HG02759 (cell line): ENCODE measurements around the gene PARD3.
"Not testable (repeated sequence)": the region's sequence is repeated elsewhere in the genome, so short reads cannot be mapped to it uniquely, and the experiment has no call there.

Source experiments
- ATAC-seq: cut with Tn5 transposase; IDR thresholded peaks from one replicate; pipeline ENCODE4 v1.9.1; 2021; ENCODE audit warnings: mild to moderate bottlenecking, moderate library complexity; ENCODE audit not compliant: unreplicated experiment

The PARD3 gene

DNA sequence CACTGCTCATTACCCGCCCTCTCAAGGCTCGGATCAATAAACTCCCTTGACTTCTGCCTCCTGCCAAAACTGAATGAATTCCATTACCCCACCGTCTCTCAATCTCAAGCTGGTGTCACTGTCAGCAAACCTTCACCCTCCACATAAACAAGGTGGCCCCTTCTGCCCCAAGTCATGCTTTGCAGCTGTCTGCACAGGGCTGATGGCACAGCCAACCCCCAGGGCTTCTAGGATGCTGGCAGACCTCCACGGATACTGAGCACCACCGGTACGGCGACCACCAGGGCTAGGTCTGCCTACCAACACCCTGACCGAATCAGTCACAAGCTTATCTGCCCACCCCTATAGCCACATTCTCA lies 46.1 kb downstream of the PARD3 start:
- no peak for ATAC-seq

DNA sequence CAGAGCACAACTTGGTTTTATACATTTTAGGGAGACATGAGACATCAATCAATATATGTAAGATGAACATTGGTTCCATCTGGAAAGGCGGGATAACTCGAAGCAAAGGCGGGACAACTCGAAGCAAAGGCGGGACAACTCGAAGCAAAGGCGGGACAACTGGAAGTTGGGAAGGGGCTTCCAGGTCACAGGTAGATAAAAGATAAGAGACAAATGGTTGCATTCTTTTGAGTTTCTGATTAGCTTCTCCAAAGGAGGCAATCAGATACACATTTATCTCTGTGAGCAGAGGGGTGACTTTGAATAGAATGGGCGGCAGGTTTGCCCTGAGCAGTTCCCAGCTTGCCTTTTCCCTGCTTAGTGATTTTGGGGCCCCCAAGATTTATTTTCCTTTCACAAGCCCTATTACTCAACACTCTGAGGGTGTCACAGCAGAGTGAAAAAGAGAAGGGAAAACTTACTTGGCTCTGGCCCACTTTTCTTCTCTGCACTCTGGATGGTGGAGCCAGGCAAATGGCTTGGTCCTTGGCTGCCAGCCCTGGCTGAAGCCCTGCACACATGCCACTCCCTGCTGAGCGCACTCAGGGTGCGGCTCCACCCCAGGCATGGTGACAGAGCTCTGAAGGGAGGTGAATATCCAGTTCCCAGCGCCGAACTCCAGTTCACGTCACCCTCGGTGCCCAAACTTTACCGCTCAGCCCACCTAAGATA lies 46.7 kb downstream of the PARD3 start:
- ATAC-seq: no peak

DNA sequence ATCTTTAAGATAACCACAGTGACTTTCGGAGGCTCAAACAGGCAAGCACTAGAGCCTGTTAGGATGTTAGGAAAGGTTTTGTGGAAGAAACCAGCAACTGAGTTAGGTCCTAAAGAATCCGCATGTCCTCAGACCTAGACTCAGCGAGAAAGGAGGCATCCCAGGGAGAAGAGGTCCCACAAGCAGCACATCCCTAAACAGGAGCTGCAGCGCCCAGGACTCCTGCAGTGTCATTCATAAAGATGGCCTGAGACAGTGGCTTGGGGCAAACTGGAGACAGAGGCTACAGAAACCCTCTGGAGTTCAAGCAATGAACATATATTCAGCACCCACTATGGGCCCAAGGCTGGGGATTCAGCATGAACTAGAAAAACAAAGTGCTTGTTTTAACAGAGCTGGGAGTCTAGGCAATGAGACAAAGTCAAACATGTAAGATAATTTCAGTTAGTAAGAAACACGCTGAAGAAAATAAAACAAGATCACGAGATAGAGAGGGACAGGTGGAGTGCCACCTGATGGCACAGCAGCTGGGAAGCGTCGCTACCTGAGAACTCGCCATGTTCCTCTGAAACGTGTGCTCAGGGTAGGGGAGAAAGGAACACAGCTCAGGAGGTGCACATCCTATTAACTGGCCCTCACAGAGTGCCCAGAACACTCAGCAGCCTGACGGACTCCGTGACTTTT lies 48.1 kb downstream of the PARD3 start:
- no peak for ATAC-seq

DNA sequence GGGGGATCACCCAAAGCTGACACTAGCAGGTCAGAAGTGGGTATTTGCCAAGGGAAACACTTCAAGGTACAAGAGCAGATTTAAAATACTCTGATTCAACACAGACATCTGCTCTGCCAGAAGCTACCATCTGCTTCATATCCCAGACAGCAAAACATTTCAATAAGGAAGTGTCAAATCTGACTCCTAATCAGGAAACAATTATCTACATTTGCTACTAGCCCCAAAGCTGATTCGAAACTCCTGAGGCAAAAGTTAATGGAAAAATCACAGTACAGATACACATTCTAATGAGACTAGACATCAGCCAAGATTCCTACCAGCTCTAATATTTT lies 48.9 kb downstream of the PARD3 start:
- no peak for ATAC-seq

DNA sequence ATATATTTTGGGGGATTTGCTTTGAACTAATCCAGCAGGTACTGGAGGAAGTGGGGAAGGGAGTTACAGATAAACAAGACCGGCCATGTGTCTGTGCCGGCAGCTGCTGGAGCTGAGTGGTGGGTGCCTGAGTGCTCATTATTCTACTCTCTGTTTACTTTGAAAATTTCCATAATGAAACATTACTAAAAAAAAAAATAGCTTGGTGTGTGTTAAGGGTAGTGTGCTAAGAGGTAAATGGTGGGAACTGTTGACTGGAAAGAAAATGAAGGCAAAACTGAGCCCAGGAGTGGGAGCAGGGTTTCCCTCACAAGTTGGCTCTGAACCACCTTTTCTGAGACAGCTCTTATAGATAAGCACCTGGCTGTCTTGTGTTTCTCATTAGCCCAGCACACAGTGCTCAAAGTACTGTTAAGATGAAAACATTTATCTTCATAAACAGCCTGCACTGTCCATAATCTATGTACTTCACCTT lies 50.6 kb downstream of the PARD3 start:
- ATAC-seq: no peak

DNA sequence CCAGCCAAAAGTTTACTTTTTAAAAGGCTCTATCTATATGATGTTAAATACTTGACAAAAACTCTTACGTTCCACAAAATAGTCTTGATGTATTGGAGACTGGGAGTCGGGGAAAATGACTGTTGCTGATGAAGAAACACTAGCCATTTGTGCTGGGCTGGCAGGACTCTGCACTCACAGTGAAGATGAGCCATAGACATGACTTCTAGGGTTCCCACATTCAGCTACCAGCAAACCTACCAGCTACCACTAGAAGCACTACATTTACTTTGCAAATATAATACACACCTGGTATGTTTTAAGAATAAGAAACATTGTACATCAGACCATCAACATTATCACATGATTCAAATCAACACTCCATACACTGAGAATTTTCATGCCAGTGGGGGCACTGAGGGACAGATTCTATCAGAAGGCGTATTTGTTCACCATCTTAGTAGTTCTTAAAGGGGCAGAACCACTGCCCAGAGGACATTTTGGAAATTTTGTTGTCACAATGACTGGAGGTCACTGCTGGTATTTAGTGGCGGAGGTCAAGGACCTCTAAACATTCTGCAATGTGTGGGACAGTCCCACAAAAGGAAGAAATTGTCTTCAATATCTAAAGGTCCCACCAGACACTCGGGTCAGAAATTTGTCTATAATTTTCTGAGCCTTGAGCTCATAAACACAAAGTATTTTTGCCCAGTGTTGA lies 52.3 kb downstream of the PARD3 start:
- ATAC-seq: no peak

DNA sequence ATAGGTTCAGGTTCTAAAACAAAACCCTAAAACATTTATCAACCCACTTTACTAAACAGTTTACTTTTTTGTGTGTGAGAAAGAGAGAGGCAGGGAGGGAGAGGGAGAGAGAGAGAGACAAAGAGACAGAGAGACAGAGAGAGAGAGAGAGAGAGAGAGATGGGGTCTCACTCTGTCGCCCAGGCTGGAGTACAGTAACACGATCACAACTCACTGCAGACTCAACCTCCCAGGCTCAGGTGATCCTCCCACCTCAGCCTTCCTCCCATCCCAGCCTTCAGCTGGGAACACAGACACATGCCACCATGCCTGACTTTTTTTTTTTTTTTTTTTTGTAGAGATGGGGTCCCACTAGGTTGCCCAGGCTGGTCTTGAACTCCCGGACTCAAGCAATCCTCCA lies 52.9 kb downstream of the PARD3 start:
- ATAC-seq: no peak

DNA sequence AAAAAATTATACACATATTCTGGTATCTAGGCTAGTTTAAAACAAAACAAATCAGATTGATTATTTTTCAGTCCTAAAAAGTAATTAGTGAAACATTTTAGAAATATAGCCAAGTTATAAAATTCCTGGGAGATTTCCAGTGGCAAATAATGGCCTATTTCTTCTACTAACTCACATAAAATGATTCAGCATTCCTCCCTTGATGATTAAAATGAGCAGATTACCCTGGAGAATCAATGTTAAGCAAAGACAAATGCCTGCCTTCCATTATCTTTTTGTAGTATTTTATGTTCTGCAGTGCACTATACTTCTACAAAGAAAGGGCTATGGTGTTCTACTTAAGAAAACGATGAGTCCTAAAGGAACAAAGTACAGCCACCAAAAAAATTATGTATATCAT lies 53.6 kb downstream of the PARD3 start:
- ATAC-seq: no peak

DNA sequence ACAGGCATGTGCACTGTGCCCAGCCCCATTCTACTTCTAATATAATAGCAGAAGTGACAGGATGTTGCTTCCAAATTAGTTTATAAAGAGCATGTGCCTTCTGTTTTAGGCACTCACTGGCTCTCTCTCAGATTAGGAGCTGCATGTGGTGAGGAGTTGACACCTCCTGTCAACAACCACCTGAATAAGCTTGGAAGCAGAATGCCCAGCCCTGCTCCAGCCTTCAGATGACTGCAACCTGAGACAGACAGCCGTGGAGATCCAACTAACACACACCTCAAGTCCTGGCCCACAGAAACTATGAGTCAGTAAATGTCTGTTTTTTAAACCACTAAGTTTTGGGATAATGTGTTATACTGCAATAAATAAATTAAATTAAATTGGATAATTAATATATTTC lies 54.5 kb downstream of the PARD3 start:
- ATAC-seq: no peak

DNA sequence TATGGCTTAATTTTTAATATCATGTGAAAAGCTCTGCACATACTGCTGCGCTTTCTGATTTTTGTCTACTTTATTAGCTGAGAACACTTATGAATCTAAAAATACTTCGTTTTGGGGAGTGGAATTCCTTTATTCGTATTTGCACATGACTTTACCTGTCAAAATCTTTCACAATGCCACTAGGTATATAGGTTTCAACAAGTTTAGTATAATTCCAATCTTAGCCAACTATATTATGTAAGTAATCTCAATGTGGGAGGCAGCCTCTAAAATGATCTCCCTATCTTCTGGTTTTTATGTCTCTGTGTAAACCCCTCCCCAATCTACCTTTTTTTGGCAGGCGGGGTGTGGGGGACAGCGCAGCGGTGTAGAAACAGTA lies 55.3 kb downstream of the PARD3 start:
- no peak for ATAC-seq

DNA sequence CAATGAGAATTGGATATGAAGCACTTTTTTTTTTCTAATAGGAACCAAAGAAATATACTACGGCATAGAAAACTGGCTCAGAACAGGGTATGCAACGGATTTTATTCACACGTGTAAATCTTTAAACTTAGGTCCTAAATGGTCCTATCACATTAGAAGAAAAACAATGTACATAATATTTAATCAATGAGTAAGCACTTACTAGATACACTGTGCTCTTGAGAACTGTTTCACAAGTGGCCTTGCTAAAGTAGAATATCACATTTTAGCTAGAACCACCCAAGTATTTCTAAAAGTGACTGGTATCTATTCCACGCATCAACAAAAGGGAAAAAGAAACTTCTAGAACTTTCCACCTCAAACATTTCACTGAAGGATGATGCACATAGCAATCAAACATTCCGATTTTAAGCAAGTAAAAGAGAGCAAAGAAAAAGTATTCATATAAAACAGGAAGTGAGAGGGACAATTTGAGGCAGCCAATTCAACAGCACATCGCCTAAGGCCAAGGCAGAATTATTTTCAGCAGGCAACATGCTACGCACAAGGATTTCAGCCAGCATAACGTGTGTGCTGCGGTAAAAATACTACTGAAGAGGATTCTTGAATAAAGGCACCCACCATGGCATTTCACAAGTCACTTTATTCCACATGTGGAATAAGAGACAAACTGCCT lies 55.8 kb downstream of the PARD3 start:
- no peak for ATAC-seq

DNA sequence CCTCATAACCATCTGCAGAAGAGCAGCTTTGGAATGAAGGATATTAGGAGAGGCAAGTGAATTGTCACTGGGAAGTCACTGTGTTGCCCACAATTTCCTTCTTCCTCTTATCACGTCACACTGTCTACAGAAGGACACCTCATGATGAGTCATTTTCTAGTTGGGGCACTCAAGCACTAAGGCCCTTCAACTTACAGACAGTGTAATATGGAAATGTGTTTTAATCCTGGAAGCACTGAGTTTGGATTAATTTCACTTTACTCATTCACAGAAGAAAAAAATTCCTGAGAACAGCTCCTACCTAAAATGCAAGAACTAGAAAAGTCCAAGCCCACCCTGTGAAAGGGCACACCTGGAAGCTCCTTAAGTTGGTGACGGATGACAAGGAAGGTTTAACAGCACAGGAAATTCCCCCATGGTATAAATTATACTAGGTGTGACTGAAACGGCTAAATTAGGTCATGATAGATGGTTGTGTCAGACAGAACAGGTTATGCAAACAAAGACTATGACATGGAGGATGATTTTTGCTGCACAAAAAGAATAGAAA lies 56.6 kb downstream of the PARD3 start:
- ATAC-seq: peak; percentile 83

DNA sequence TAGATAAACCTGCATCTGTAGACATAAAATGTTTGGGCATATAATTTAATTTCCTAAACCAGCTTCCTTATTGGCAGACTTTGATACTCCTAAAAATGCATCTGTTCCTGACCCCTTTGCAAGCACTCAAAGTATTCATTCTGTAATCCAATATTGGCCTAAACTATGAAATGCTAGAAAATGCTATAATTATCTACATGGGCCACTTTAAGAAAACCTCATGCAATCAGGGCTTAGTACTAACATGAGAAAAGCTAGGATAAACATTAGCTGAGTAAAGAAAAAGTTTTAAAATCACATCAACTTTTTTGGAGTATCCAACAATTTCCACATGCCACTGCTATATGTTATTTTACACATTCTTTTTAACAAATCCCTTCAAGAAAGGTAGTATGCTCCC lies 57.2 kb downstream of the PARD3 start:
- no peak for ATAC-seq

DNA sequence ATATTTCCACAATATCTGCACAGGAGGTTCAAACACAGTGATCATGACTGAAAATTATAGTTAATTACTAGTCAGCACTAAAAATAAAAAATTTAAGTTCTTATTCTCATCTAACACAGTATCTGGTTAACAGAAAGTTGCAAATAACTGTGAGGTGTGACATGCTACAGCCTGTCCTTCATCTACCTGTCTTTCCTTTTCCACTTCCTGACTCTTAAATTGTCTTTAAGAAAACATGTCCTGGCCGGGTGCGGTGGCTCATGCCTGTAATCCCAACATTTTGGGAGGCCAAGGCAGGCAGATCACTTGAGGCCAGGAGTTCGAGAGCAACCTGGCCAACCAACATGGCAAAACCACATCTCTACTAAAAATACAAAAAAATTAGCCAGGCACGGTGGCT lies 57.9 kb downstream of the PARD3 start:
- not testable (repeated sequence) for ATAC-seq

DNA sequence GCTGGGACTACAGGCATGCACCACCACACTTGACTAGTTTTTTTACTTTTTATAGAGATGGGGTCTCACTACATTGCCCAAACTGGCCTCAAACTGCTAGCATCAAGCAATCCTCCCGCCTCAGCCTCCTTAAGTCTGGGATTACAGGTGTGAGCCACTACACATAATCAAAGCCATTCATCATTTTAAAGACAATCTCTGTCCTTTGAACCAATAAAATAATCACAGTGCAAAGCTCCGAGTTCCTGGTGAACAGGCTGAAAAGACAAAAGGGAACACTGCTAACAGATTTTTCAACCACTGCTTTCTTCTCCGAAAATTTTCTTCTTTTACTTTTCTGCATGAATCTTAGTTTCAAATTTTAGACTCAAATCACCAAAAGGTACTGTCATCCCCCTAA lies 58.5 kb downstream of the PARD3 start:
- ATAC-seq: no peak

DNA sequence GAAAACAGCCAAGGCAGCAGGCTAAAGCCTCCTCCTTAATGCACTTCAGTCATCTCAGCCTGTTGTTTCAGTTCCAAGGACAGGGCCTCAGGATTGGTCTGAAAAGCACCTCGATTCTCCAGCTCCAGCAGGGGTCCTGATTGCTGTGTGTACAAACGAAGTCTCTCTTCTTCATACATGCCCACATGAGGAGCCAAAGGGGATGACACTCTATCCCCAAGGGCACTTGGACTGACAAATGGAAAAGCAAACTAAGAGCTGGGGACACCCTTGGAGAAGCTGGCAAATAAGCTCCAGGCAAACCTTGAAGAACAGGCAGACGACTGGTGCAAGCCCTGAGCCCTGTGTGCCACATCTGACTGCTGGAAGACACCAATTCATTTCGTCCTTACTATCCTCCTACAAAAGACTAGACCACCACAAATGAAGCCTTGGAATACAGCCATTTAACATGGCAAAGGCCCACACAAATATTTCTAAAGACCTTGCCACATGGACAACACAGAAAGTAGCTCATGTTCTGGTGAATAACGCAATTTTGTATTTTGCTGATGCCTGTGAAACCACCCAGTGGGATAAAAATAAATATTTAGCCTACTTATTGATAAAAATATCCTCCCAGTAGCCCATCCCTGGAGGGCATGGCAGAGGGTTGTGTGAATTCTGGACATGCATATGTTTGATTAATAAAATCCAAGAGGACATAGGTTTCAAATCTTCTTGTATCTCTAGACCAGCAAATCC lies 61.9 kb downstream of the PARD3 start:
- ATAC-seq: no peak

DNA sequence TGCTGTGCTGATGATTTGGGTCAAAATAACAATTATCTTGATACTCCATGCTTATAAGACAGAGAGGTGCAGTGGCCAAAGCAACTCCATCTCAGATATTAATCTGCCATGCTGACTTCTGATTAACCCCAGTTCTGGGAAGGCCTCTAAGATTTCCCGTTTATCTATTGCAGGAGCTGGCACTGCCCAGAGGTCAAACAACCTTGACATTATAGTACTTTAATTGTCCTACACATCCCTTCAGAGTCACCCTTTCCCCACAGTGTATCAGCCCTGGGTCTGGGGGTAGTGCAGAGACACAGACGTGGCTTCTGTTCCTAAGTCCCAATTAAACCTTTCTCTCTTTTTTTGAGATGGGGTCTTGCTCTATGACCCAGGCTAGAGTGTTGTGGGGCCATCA lies 63.8 kb downstream of the PARD3 start:
- no peak for ATAC-seq

DNA sequence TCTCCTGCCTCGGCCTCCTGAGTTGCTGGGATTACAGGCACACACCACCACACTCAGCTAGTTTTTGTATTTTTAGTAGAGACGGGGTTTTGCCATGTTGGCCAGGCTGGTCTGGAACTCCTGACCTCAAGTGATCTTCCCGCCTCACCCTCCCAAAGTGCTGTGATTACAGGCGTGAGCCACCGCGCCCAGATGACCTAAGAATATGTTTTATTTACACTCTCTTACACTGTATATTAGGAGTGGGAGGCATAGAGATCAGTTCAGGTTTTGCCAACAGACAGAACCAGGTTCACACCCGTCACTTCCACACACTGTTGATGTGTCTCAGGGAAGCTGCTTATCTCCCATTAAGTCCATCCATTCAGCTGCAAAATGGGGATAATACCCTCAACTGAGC lies 64.3 kb downstream of the PARD3 start:
- not testable (repeated sequence) for ATAC-seq

DNA sequence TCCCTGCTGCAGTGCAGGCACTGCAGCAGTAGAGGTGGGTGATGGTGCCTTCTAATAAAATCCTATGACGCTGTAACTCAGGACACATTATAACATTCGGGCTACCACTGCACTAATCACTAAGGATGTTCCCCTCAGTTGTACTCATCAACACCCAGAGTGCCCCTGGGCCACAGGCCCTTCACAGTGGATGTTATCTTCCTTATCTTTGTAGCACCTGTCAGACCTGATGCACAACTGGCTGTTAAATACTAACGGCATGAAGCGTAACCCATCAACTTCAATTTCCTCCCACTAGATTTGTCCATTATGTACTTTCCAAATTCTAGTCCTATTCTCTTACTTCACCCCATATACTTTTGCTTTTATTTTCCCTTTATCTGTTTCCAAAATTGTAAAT lies 66.3 kb downstream of the PARD3 start:
- ATAC-seq: no peak

DNA sequence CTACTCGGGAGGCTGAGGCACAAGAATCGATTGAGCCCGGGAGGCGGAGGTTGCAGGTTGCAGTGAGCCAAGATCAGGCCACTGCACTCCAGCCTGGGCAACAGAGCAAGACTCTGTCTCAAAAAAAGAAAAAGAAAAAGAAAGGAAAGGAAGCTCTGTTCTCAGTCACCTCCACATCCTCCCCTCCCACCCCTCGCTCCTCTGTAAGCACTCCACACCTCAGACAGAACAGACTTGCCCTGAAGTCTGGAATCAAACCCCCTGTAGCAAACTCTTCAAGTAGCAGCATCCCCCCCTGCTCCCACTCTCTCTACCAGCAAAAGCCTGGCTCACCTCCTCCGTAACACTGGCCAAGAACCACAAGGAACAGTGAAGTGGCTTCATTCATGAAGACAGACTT lies 66.7 kb downstream of the PARD3 start:
- ATAC-seq: no peak

DNA sequence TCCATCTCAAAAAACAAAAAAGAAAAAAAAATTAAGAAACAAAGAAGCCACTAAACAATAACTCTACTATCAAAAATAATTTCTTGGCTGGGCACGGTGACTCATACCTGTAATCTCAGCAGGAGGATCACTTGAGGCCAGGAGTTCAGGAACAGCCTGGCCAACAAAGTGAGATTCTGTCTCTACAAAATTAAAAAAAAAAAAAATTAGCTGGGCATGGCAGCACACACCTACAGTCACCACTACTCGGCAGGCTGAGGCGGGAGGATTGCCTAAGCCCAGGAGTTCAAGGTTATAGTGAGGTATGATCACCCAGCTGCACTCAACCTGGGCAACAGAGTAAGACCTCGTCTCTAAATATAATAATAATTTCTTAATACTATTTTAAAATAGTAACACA lies 69.0 kb downstream of the PARD3 start:
- no peak for ATAC-seq
